DOHH2 (cell line): ENCODE results near the gene KDM1B.

Source experiments
- H3F3A ChIP-seq: fragments of 200-600 bp; sonication (generic), shearing (Covaris generic); 2 replicates; pipeline ENCODE4 v1.6.0; 2016; ENCODE audit warnings: antibody characterized with exemption, mild to moderate bottlenecking; ENCODE audit not compliant: control insufficient read depth, insufficient read depth
- H3K27ac ChIP-seq: fragments of 200-600 bp; sonication (generic); 2 replicates; pipeline ENCODE4 v1.5.1; 2014; ENCODE audit warnings: low read depth, mild to moderate bottlenecking, low read length, moderate library complexity
- H3K27me3 ChIP-seq: fragments of 200-600 bp; sonication (generic); 2 replicates; pipeline ENCODE4 v1.6.1; 2014; ENCODE audit warnings: mild to moderate bottlenecking, low read length, mixed read lengths; ENCODE audit not compliant: control insufficient read depth
- H3K36me3 ChIP-seq: fragments of 200-600 bp; sonication (generic); 2 replicates; pipeline ENCODE4 v1.6.1; 2014; ENCODE audit warnings: mild to moderate bottlenecking, low read length, moderate library complexity, mixed read lengths; ENCODE audit not compliant: control insufficient read depth
- H3K4me1 ChIP-seq: fragments of 200-600 bp; sonication (generic); 2 replicates; pipeline ENCODE4 v1.6.1; 2014; ENCODE audit warnings: mild to moderate bottlenecking, low read length, mixed read lengths; ENCODE audit not compliant: control insufficient read depth
- H3K4me2 ChIP-seq: fragments of 200-600 bp; sonication (generic); 2 replicates; pipeline ENCODE4 v1.6.0; 2014; ENCODE audit warnings: mild to moderate bottlenecking, low read length, moderate library complexity
- H3K4me3 ChIP-seq: fragments of 200-600 bp; sonication (generic); 2 replicates; pipeline ENCODE4 v1.5.1; 2014; ENCODE audit warnings: mild to moderate bottlenecking, low read length, mixed read lengths
- H3K79me2 ChIP-seq: fragments of 200-600 bp; sonication (generic); 2 replicates; pipeline ENCODE4 v1.6.1; 2014; ENCODE audit warnings: mild to moderate bottlenecking, low read length, mixed read lengths; ENCODE audit not compliant: control insufficient read depth
- H3K9me2 ChIP-seq: fragments of 200-600 bp; sonication (generic); replicated peaks from 2 replicates; pipeline ENCODE4 v1.6.1; 2014; ENCODE audit warnings: mild to moderate bottlenecking, low read length, mixed read lengths; ENCODE audit not compliant: control insufficient read depth
- H3K9me3 ChIP-seq: fragments of 200-600 bp; sonication (generic); 2 replicates; pipeline ENCODE4 v1.6.1; 2014; ENCODE audit warnings: antibody characterized with exemption, low read length, mixed read lengths; ENCODE audit not compliant: control insufficient read depth, insufficient read depth
- H4K20me1 ChIP-seq: fragments of 200-600 bp; sonication (generic); 2 replicates; pipeline ENCODE4 v1.6.0; 2014; ENCODE audit warnings: low read depth, mild to moderate bottlenecking, antibody characterized with exemption, low read length, moderate library complexity; ENCODE audit not compliant: control insufficient read depth, insufficient read depth
- CTCF ChIP-seq: fragments of 200-600 bp; sonication (generic); IDR thresholded peaks from one replicate; pipeline ENCODE4 v1.5.1; 2014; ENCODE audit warnings: antibody characterized with exemption, mild to moderate bottlenecking, low read depth, low read length; ENCODE audit not compliant: poor library complexity, severe bottlenecking
- EZH2phosphoT487 ChIP-seq: fragments of 200-600 bp; sonication (generic); IDR thresholded peaks from 2 replicates; pipeline ENCODE4 v1.6.1; 2017; ENCODE audit warnings: borderline replicate concordance, mild to moderate bottlenecking, antibody characterized with exemption, low read length, moderate library complexity, mixed read lengths

KDM1B gene

GRCh38 chr6:18248698-18249097, 93.5 kb downstream of the KDM1B start:
- Histone ChIP-seq H4K20me1 (peaks cover 9% of the 10 kb centered on the region; the same call in 1 of the 2 replicates), H3K9me3 (no peaks in the 10 kb centered on the region)

GRCh38 chr6:18249271-18249670, 94.0 kb downstream of the KDM1B start:
- H4K20me1 ChIP-seq: peaks cover 9% of the 10 kb centered on the region; the same call in 1 of the 2 replicates
- no peaks in the 10 kb centered on the region; the same call in 1 of the 2 replicates for H3F3A ChIP-seq
- H3K9me3 ChIP-seq: no peaks in the 10 kb centered on the region
- H3K4me2 ChIP-seq: no peak overlapping the region
- no peak overlapping the region for H3K27ac ChIP-seq
- TF ChIP-seq EZH2phosphoT487: no peak
- TF ChIP-seq CTCF: no peak
- no peaks in the 10 kb centered on the region for H3K4me1 ChIP-seq
- H3K27me3 ChIP-seq: no peaks in the 10 kb centered on the region
- H3K36me3 ChIP-seq: peaks cover 99% of the 10 kb centered on the region
- peaks cover 100% of the 10 kb centered on the region for H3K79me2 ChIP-seq
- H3K4me3 ChIP-seq: no peak overlapping the region
- H3K9me2 ChIP-seq: no peaks in the 10 kb centered on the region

More at GRCh38 chr6:18248698-18249097, 93.5 kb downstream of the KDM1B start:
- Histone ChIP-seq H3K27ac (no peak overlapping the region), H3K9me2 (no peaks in the 10 kb centered on the region), H3K4me2 (no peak overlapping the region), H3K79me2 (peaks cover 100% of the 10 kb centered on the region), H3K4me1 (no peaks in the 10 kb centered on the region), H3K4me3 (no peak overlapping the region), H3K27me3 (no peaks in the 10 kb centered on the region), H3F3A (no peaks in the 10 kb centered on the region; the same call in 1 of the 2 replicates), H3K36me3 (peaks cover 100% of the 10 kb centered on the region)
- TF ChIP-seq CTCF: no peak
- TF ChIP-seq EZH2phosphoT487: no peak

- Histone ChIP-seq H3F3A (peaks cover 16% of the 10 kb centered on the region; the same call in 1 of the 2 replicates), H3K9me2 (no peaks in the 10 kb centered on the region), H3K4me3 (no peak overlapping the region), H3K4me1 (0 out of 2 replicates have a peak, but pooled peaks cover under 1% of the 10 kb centered on the region), H3K27me3 (no peaks in the 10 kb centered on the region), H4K20me1 (peaks cover 16% of the 10 kb centered on the region; the same call in 1 of the 2 replicates), H3K4me2 (no peak overlapping the region), H3K36me3 (peaks cover 98% of the 10 kb centered on the region), H3K79me2 (peaks cover 99% of the 10 kb centered on the region), H3K27ac (no peak overlapping the region), H3K9me3 (no peaks in the 10 kb centered on the region)
- TF ChIP-seq CTCF (no peak), EZH2phosphoT487 (no peak)
Measured at GRCh38 chr6:18253635-18254034, 98.4 kb downstream of the KDM1B start.
